Measurements from ENCODE around the gene TTC17. TPM values are rescaled to one million over a fixed set of nuclear protein-coding genes. Genes with fewer than 3 reads are reported as not detected.
"Not testable (repeated sequence)": the region's sequence is repeated elsewhere in the genome, so short reads cannot be mapped to it uniquely, and the experiment has no call there.

Gene TTC17
- total and polyA plus RNA-seq, 5 donors from 2014 or later = 46.5 to 102 (median 56.0) TPM

DNA sequence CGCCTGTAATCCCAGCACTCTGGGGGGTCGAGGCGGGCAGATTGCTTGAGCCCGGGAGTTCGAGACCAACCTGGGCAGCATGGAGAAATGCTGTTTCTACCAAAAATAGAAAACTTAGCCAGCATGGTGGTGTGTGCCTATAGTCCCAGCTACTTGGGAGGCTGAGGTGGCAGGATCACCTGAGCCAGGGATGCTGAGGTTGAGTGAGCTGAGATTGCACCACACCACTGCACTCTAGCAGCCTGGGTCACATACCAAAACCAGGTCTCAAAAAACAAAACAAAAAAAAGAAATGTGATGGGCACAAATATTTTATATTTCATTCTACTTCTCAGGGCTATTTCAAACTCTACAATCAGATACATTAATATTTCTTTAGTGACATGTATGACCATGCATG, 25.7 kb downstream of the TTC17 start:
- H3K9me3 ChIP-seq (ENCODE audit: control insufficient read depth in 2 of 2, low read length in 2 of 2) = no peaks in the 10 kb centered on the region
- Mint-ChIP-seq H3K36me3 (peaks cover 22% of the 10 kb centered on the region), H3K9me3 (no peaks in the 10 kb centered on the region), H3K4me1 (peaks cover 0 to 11% (median 7%) of the 10 kb centered on the region in 4 donors), H3K27ac (no peak overlapping the region), H3K4me3 (no peak overlapping the region), H3K27me3 (no peaks in the 10 kb centered on the region)
- H3K27me3 ChIP-seq (ENCODE audit: control insufficient read depth, insufficient read depth, low read length) = no peaks in the 10 kb centered on the region
- H3K36me3 ChIP-seq (ENCODE audit: control insufficient read depth, insufficient read depth, low read length) = peaks cover 34% of the 10 kb centered on the region
- ATAC-seq (ENCODE audit: low read depth in 2 of 2) (no peak), DNase-seq (no peak)
- H3K4me3 ChIP-seq (ENCODE audit: low read depth, low read length) = no peak overlapping the region
- H3K4me1 ChIP-seq (ENCODE audit: control insufficient read depth, insufficient read depth, low read length, poor library complexity, severe bottlenecking) = no peaks in the 10 kb centered on the region
- no peak overlapping the region for H3K27ac ChIP-seq (ENCODE audit: insufficient read depth, low read length, poor library complexity, severe bottlenecking)

DNA sequence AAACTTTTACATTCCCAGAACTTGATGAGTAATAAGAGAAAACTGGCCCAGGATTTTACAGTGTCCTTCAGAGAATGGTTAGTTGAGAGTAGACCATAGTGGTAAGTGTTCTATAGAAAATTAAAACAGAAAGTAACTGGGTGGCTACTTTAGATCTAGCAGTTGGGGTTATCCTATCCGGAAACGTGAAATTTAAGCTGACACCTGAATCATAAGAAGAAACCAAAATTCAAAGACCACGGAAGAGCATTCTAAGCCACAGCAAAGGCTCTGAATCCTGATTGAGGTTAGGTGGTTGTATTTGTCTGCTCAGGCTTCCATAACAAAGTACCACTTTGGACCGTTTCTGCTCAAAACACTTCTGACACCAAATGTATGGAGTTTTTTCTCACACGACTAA, 34.0 kb downstream of the TTC17 start:
- Histone ChIP-seq H3K9me3 (ENCODE audit: control insufficient read depth in 2 of 2, low read length in 2 of 2) (no peaks in the 10 kb centered on the region), H3K4me1 (ENCODE audit: control insufficient read depth, insufficient read depth, low read length, poor library complexity, severe bottlenecking) (no peaks in the 10 kb centered on the region), H3K27ac (ENCODE audit: insufficient read depth, low read length, poor library complexity, severe bottlenecking) (peak overlapping the region; percentile 28), H3K27me3 (ENCODE audit: control insufficient read depth, insufficient read depth, low read length) (no peaks in the 10 kb centered on the region), H3K36me3 (ENCODE audit: control insufficient read depth, insufficient read depth, low read length) (peaks cover 79% of the 10 kb centered on the region), H3K4me3 (ENCODE audit: low read depth, low read length) (no peak overlapping the region)
- DNase-seq (peak in 1 of 3 donors; percentile 51), ATAC-seq (ENCODE audit: low read depth in 2 of 2) (no peak)
- H3K4me3 Mint-ChIP-seq = no peak overlapping the region
- peaks cover 0 to 8% (median 3%) of the 10 kb centered on the region in 4 donors for H3K4me1 Mint-ChIP-seq
- peak overlapping the region in 1 of 3 donors; percentile 55 for H3K27ac Mint-ChIP-seq
- peaks cover 50% of the 10 kb centered on the region for H3K36me3 Mint-ChIP-seq
- no peaks in the 10 kb centered on the region for H3K27me3 Mint-ChIP-seq
- no peaks in the 10 kb centered on the region for H3K9me3 Mint-ChIP-seq

- no peak overlapping the region for H3K4me3 ChIP-seq (ENCODE audit: low read depth, low read length)
- H3K27me3 ChIP-seq (ENCODE audit: control insufficient read depth, insufficient read depth, low read length) = no peaks in the 10 kb centered on the region
- Mint-ChIP-seq H3K9me3 (no peaks in the 10 kb centered on the region), H3K27ac (peak overlapping the region in 1 of 3 donors; percentile 55), H3K4me3 (no peak overlapping the region), H3K36me3 (peaks cover 60% of the 10 kb centered on the region), H3K27me3 (no peaks in the 10 kb centered on the region), H3K4me1 (peaks cover 0 to 8% (median 3%) of the 10 kb centered on the region in 4 donors)
- DNase-seq (no peak), ATAC-seq (ENCODE audit: low read depth in 2 of 2) (no peak)
- no peaks in the 10 kb centered on the region for H3K9me3 ChIP-seq (ENCODE audit: control insufficient read depth in 2 of 2, low read length in 2 of 2)
- peaks cover 91% of the 10 kb centered on the region for H3K36me3 ChIP-seq (ENCODE audit: control insufficient read depth, insufficient read depth, low read length)
- no peak overlapping the region for H3K27ac ChIP-seq (ENCODE audit: insufficient read depth, low read length, poor library complexity, severe bottlenecking)
- no peaks in the 10 kb centered on the region for H3K4me1 ChIP-seq (ENCODE audit: control insufficient read depth, insufficient read depth, low read length, poor library complexity, severe bottlenecking)
Observed at GRCh38 chr11:43393765-43394355, 35.1 kb downstream of the TTC17 start.

DNA sequence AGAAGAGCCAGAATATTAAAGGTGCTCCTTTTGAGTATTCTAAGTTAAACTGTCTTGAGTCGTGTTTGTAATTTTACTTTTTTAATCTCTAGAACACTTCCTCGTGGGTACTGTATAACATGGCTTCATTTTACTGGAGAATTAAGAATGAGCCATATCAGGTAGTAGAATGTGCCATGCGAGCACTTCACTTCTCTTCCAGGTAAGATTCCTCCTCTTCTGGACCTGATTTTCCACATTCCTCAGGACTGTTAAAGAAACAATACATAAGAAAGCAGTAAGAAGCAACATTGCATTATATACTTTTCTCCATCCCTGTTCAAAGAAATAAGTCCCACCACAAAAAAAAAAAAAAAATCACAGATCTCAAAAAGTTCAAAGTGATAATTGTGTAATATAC, 37.9 kb downstream of the TTC17 start:
- Mint-ChIP-seq H3K9me3 (no peaks in the 10 kb centered on the region), H3K36me3 (peaks cover 65% of the 10 kb centered on the region), H3K27ac (no peak overlapping the region), H3K4me3 (no peak overlapping the region), H3K4me1 (peaks cover 0 to 12% (median 3%) of the 10 kb centered on the region in 4 donors), H3K27me3 (no peaks in the 10 kb centered on the region)
- Histone ChIP-seq H3K4me3 (ENCODE audit: low read depth, low read length) (no peak overlapping the region), H3K27me3 (ENCODE audit: control insufficient read depth, insufficient read depth, low read length) (no peaks in the 10 kb centered on the region), H3K27ac (ENCODE audit: insufficient read depth, low read length, poor library complexity, severe bottlenecking) (no peak overlapping the region), H3K4me1 (ENCODE audit: control insufficient read depth, insufficient read depth, low read length, poor library complexity, severe bottlenecking) (no peaks in the 10 kb centered on the region), H3K9me3 (ENCODE audit: control insufficient read depth in 2 of 2, low read length in 2 of 2) (no peaks in the 10 kb centered on the region), H3K36me3 (ENCODE audit: control insufficient read depth, insufficient read depth, low read length) (peaks cover 94% of the 10 kb centered on the region)
- no peak for ATAC-seq (ENCODE audit: low read depth in 2 of 2)
- DNase-seq = no peak

GRCh38 chr11:43397251-43397650, 38.5 kb downstream of the TTC17 start:
- H3K27me3 ChIP-seq (ENCODE audit: control insufficient read depth, insufficient read depth, low read length) = no peaks in the 10 kb centered on the region
- no peaks in the 10 kb centered on the region for H3K4me1 ChIP-seq (ENCODE audit: control insufficient read depth, insufficient read depth, low read length, poor library complexity, severe bottlenecking)
- peaks cover 90% of the 10 kb centered on the region for H3K36me3 ChIP-seq (ENCODE audit: control insufficient read depth, insufficient read depth, low read length)
- peaks cover 66% of the 10 kb centered on the region for H3K36me3 Mint-ChIP-seq
- H3K27ac ChIP-seq (ENCODE audit: insufficient read depth, low read length, poor library complexity, severe bottlenecking) = no peak overlapping the region
- H3K4me1 Mint-ChIP-seq = peaks cover 0 to 12% (median 3%) of the 10 kb centered on the region in 4 donors
- H3K9me3 Mint-ChIP-seq = no peaks in the 10 kb centered on the region
- no peak overlapping the region for H3K4me3 ChIP-seq (ENCODE audit: low read depth, low read length)
- ATAC-seq (ENCODE audit: low read depth in 2 of 2) (no peak), DNase-seq (no peak)
- no peak overlapping the region for H3K27ac Mint-ChIP-seq
- no peaks in the 10 kb centered on the region for H3K27me3 Mint-ChIP-seq
- no peaks in the 10 kb centered on the region for H3K9me3 ChIP-seq (ENCODE audit: control insufficient read depth in 2 of 2, low read length in 2 of 2)
- peak overlapping the region in 1 of 4 donors; percentile 18 for H3K4me3 Mint-ChIP-seq

DNA sequence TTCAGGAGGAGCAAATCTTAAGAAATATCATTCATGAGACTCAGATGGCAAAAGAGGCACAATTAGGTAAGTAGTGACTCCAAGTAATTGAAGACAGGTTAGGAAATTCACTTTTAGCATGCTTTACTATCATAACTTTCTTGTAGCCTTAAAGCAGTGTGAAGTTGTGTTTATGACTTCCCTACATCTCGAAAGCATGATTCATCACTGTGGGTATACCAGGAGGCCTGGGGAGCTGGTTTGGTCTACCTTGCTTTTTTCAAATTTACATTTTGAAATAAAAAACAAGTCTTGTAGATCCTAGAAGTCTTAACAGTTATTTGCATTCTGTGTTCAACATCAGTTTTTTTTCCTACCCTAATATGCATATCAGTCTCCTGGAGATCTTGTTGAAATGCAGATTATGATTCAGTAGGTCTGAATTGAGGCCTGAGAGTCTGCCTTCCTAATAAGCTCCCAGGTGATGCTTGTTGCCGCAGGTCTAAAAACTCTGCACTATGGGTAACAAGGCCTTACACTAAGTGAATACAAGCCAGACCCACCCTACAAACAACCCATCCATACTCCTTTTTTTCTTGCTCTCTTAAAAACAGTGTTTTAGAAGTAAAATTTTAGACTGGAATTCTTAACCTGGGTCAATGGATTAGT, 41.4 kb downstream of the TTC17 start:
- Histone ChIP-seq H3K27me3 (ENCODE audit: control insufficient read depth, insufficient read depth, low read length) (no peaks in the 10 kb centered on the region), H3K9me3 (ENCODE audit: control insufficient read depth in 2 of 2, low read length in 2 of 2) (no peaks in the 10 kb centered on the region), H3K36me3 (ENCODE audit: control insufficient read depth, insufficient read depth, low read length) (peaks cover 93% of the 10 kb centered on the region), H3K27ac (ENCODE audit: insufficient read depth, low read length, poor library complexity, severe bottlenecking) (no peak overlapping the region), H3K4me1 (ENCODE audit: control insufficient read depth, insufficient read depth, low read length, poor library complexity, severe bottlenecking) (no peaks in the 10 kb centered on the region), H3K4me3 (ENCODE audit: low read depth, low read length) (no peak overlapping the region)
- Mint-ChIP-seq H3K9me3 (no peaks in the 10 kb centered on the region), H3K4me1 (peaks cover 0 to 11% (median 5%) of the 10 kb centered on the region in 4 donors), H3K27ac (peak overlapping the region; percentile 50 to 71 (median 63)), H3K4me3 (no peak overlapping the region), H3K27me3 (no peaks in the 10 kb centered on the region), H3K36me3 (peaks cover 66% of the 10 kb centered on the region)
- peak in 1 of 3 donors; percentile 20 for DNase-seq
- no peak for ATAC-seq (ENCODE audit: low read depth in 2 of 2)

GRCh38 chr11:43401252-43401651, 42.5 kb downstream of the TTC17 start:
- H3K27ac Mint-ChIP-seq = no peak overlapping the region
- H3K36me3 ChIP-seq (ENCODE audit: control insufficient read depth, insufficient read depth, low read length) = peaks cover 93% of the 10 kb centered on the region
- H3K36me3 Mint-ChIP-seq = peaks cover 73% of the 10 kb centered on the region
- no peak overlapping the region for H3K4me3 ChIP-seq (ENCODE audit: low read depth, low read length)
- ATAC-seq (ENCODE audit: low read depth in 2 of 2) = no peak
- no peaks in the 10 kb centered on the region for H3K27me3 Mint-ChIP-seq
- no peaks in the 10 kb centered on the region for H3K27me3 ChIP-seq (ENCODE audit: control insufficient read depth, insufficient read depth, low read length)
- peaks cover 0 to 11% (median 5%) of the 10 kb centered on the region in 4 donors for H3K4me1 Mint-ChIP-seq
- no peaks in the 10 kb centered on the region for H3K4me1 ChIP-seq (ENCODE audit: control insufficient read depth, insufficient read depth, low read length, poor library complexity, severe bottlenecking)
- H3K9me3 Mint-ChIP-seq = no peaks in the 10 kb centered on the region
- no peak overlapping the region for H3K4me3 Mint-ChIP-seq
- no peak overlapping the region for H3K27ac ChIP-seq (ENCODE audit: insufficient read depth, low read length, poor library complexity, severe bottlenecking)
- no peaks in the 10 kb centered on the region for H3K9me3 ChIP-seq (ENCODE audit: control insufficient read depth in 2 of 2, low read length in 2 of 2)
- DNase-seq = no peak

DNA sequence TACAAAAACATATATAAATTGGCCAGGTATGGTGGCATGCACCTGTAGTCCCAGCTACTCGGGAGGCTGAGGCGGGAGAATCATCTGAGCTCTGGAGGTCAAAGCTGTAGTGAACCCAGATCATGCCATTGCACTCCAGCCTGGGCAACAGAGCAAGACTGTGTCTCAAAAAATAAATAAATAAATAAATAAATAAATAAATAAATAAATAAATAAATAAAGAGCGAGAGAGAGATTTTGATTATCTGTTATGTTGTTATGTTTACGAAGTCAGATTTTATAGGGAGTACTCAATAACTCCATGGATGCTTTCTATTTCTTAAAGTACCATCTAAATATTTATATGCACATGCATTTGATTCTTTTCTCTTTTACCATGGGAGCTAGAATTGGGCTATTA, 43.1 kb downstream of the TTC17 start:
- not testable (repeated sequence) for H3K27ac ChIP-seq (ENCODE audit: insufficient read depth, low read length, poor library complexity, severe bottlenecking); ATAC-seq (ENCODE audit: low read depth in 2 of 2); H3K4me3 ChIP-seq (ENCODE audit: low read depth, low read length); H3K27ac Mint-ChIP-seq; H3K9me3 Mint-ChIP-seq; DNase-seq; H3K4me3 Mint-ChIP-seq; H3K27me3 Mint-ChIP-seq; H3K4me1 ChIP-seq (ENCODE audit: control insufficient read depth, insufficient read depth, low read length, poor library complexity, severe bottlenecking); H3K9me3 ChIP-seq (ENCODE audit: control insufficient read depth in 2 of 2, low read length in 2 of 2); H3K27me3 ChIP-seq (ENCODE audit: control insufficient read depth, insufficient read depth, low read length)
- Mint-ChIP-seq H3K36me3 (peaks cover 73% of the 10 kb centered on the region), H3K4me1 (peaks cover 0 to 14% (median 7%) of the 10 kb centered on the region in 4 donors)
- peaks cover 93% of the 10 kb centered on the region for H3K36me3 ChIP-seq (ENCODE audit: control insufficient read depth, insufficient read depth, low read length)
